Hematopoietic multipotent progenitor cell treated with erythropoietin and hydrocortisone succinate and interleukin-3 and kit ligand, for 6 days (in vitro differentiated cells): ENCODE data around the gene KRT27.
"Not testable (repeated sequence)": the region's sequence is repeated elsewhere in the genome, so short reads cannot be mapped to it uniquely, and the experiment has no call there.

Experiments used
- DNase-seq: peaks from one replicate; pipeline ENCODE4 v3.0.0-alpha.2; 2015

KRT27 gene

DNA sequence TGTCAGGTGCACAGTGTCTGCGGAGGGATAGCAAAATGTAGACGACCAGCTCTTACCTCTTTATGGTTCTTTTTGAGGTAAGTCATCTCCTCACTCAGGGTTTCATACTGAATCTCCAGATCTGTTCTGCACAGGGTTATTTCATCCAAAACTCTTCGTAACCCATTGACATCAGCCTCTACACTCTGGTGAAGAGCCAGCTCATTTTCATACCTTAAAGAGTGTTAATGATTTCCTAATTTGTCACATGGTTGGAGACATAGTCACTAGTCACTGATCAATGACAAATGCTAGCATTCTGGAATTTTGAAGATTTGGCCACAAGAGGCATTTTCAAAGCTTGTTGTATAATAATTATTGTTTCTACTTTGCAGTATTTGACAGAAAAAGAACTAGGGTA lies 28.5 kb downstream of the KRT27 start:
- DNase-seq, result no peak

DNA sequence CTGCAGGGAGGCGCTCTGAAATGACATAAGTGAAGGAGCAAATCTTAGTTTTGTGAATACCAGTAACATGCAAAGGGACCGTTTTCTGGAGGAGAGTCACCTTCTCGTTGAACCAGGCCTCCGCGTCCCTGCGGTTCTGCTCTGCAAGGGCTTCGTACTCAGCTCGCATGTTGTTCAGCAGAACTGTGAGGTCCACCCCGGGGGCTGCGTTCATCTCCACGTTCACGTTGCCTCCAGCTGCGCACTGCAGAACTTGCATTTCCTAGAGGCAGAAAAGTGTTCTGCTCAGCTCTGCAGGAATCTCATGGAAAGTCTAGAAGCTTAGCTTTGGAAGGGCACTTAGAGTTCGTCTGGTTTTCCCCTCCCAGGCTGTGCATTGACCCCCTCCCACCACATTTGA lies 31.3 kb downstream of the KRT27 start:
- no peak for DNase-seq

DNA sequence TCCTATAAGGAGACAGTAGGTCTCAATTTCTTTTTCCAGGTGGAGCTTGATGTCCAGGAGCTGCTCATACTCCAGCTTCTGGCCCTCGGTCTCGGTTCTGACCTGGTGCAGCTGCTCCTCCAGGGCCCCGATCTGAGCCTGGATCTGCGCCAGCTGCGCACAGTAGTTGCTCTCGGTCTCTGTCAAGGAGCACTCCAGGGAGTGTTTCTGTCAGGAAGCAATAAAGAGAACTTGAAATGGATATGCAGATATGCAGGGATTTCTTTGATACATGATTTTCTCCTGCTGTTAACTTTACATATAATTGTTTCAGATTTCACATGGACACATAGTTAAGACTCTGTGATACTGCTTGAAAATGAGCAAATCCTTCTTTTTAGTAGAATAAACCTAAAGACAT lies 32.0 kb downstream of the KRT27 start:
- no peak for DNase-seq

DNA sequence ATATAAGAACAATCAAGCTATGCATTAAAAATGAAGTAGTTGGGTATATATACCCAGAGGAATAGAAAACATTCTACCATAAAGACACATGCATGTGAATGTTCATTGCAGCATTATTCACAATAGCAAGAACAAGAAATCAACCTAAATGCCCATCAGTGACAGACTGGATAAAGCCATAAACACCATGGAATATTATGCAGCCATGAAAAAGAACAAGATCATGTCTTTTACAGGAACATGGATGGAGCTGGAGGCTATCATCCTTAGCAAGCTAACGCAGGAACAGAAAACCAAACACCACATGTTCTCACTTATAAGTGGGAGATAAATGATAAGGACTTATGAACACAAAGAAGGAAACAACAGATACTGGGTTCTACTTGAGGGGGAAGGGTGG lies 33.7 kb downstream of the KRT27 start:
- DNase-seq, result not testable (repeated sequence)

DNA sequence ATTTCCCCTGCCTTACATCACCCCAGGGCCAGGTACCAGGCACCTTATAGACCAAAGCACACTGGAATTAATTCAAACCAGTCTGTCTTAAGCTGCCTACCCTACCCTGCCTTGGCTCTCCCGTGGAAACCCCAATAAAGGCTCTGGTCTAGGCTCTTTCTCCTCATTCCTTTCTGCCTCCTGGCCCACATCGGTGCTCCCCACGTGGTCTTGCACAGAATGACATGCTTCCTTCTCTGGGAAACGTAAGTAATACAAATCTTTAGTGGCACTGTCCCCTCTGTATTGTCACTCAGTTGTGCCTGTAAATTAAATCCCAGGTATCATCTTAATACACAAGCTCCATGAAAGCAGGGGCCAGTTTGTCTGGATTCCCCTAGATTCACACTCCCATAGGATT lies 43.8 kb downstream of the KRT27 start:
- no peak for DNase-seq

DNA sequence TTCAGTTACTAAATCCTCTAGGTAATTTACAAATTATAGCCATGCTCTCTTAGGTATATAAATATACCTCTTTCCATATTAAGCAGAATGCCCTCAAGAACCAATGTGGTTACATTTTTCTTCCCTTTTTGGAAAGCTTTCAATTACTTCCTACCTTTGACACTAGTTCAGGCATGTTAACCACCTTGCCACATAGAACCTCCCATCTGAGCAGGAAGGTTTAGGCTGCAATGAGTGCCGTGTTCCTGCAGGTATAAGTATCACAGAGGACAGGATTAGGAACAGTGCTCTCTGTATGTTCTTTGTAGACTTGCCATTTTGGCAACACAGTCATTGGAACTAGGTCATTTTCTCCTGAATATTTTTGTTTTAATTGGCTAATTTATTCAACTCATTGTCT lies 47.3 kb downstream of the KRT27 start:
- DNase-seq, result no peak

DNA sequence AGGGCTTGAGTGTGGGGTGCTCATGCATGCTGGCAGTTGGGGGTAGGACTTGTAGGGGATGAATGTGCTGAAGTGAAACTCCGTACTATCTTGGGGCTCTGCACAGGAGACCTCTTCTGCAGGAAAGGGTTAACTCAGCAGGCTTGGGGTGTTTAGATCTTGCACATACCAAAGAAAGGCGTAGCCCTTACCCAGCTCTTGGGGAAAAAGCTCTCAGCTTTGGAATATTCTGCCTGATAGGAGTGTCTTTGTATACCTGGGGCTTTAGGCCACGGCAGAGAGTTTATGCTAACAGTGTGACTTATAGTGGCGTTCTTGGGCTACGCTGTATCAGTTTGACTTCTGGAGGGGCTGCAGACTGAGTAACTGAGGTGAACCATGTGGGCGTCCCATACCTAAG lies 48.3 kb downstream of the KRT27 start:
- no peak for DNase-seq

DNA sequence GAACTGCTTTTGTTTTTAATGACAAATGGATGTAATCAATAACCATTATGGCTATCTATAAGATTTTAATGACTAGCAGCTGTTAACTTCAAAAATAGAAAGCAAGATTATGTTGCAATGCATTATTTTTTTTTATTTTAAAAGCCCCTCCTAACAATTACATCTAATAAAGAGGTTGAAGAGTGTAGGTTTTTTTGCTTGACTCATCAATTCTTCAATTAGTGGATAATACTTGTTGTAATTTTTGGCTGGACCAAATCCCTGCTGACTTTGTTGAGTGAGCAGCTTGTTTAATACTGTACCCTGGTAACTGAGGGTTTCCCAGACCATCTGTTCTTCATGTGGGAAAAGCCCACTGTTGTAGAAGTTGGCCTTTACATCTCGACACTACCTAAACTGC lies 51.4 kb downstream of the KRT27 start:
- no peak for DNase-seq

DNA sequence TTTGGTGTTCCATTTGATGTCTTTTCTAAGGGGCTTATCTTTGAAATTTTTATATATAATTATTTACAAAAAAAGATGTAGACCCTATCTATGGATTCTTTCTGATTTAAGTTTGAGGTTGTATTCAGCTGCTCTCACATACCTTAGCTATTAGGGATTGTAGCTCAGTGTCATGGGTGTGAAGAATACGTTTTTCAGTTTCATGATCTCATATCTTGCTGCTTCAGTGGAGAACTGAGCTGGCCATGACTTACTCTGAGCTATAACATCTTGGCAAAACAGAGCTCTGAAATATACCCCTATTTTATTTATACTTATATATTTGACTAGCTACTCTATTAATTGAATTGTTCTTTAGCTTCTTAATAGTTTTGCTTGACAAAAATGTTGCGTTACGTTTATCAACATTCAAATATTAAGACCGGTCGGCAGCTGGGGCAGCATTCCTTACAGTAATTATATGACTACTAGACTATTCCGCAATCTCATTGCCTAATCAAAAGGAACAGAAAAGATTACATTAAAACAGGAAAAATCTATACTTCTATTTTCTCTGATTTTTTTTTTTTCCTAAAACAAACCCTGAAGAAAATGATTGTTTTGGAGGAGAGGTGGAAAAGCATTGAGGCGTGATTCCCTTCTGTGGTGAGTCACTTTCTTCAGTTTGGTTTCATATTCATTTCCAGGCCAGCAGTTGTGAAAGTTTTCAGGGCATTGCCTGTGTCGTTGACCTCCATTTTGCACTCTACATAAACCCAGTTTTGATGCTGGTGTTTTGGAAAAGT lies 54.7 kb downstream of the KRT27 start:
- no peak for DNase-seq

DNA sequence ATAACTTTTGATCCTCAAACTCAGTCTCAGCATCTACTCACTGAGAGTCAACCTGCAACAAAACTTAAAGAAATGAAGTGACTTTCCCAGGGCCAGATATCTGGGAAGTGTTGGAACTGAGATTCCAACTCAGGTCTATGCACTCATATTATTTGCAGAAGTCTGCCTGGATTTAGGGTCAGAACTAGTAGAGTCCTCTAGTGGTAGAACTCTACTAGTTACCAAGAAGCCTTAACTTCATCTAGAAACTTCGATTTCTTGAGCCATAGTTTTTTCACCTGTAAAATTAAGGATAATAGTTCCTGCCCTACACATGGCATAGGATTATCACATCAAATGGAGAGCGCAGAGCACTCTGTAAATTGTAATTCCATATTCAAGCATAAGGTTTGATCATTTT lies 55.4 kb downstream of the KRT27 start:
- peak; percentile 5 for DNase-seq
